GM12892 (cell line): ENCODE data around the gene BTG3.

Source experiments
- POLR2A ChIP-seq: IDR thresholded peaks from 2 replicates; pipeline ENCODE4 v1.6.1; 2011; ENCODE audit warnings: low read depth, low read length, control low read depth
- POLR2AphosphoS5 ChIP-seq: IDR thresholded peaks from 2 replicates; pipeline ENCODE4 v1.6.1; 2011; ENCODE audit warnings: low read depth, low read length, control low read depth
- TAF1 ChIP-seq: IDR thresholded peaks from 2 replicates; pipeline ENCODE4 v1.6.1; 2011; ENCODE audit warnings: low read depth, mild to moderate bottlenecking, control low read depth, low read length, borderline replicate concordance

- no peak for TF ChIP-seq POLR2AphosphoS5
- no peak for TF ChIP-seq POLR2A
- no peak for TF ChIP-seq TAF1
These were observed 4.1 kb upstream of the BTG3 start for GRCh38 chr21:17616831-17617230.
